ENCODE results near the gene AIPL1. TPM values are rescaled to one million over a fixed set of nuclear protein-coding genes. Genes with fewer than 3 reads are reported as not detected.

Gene AIPL1
- total RNA-seq, 1 experiment from 2014 or later: 0.46 TPM

DNA sequence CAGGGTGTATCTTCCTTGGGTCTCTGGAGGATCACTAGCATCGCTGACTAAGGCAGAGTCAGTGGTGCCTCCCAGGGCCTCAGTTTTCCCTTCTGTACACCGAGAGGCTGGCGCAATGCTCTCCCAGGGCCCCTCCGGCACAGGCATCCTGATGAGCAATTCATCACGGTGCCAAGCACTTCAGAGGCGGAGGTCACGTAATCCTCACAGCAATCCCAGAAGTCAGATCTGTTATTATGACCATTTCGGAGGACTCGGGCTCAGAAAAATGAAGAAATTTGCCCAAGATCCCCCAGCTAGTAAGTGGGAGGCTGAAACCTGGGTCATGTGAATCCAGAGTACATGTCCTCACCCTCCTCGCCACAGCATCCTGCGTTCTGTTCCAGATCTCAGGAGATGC is 46.5 kb downstream of the AIPL1 start:
- no peak for ATAC-seq
- no peak overlapping the region for H3K4me3 Mint-ChIP-seq
- POLR2A ChIA-PET: no interaction called here
- no peak for DNase-seq (ENCODE audit: low spot score)
- H3K4me1 Mint-ChIP-seq: peaks cover 9% of the 10 kb centered on the region
- peaks cover 3% of the 10 kb centered on the region; the same call in 1 of the 2 replicates for H3K9me3 Mint-ChIP-seq
- no peaks in the 10 kb centered on the region; the same call in 1 of the 2 replicates for H3K27me3 Mint-ChIP-seq (ENCODE audit: low read depth)
- TF ChIP-seq, protein P1, sequence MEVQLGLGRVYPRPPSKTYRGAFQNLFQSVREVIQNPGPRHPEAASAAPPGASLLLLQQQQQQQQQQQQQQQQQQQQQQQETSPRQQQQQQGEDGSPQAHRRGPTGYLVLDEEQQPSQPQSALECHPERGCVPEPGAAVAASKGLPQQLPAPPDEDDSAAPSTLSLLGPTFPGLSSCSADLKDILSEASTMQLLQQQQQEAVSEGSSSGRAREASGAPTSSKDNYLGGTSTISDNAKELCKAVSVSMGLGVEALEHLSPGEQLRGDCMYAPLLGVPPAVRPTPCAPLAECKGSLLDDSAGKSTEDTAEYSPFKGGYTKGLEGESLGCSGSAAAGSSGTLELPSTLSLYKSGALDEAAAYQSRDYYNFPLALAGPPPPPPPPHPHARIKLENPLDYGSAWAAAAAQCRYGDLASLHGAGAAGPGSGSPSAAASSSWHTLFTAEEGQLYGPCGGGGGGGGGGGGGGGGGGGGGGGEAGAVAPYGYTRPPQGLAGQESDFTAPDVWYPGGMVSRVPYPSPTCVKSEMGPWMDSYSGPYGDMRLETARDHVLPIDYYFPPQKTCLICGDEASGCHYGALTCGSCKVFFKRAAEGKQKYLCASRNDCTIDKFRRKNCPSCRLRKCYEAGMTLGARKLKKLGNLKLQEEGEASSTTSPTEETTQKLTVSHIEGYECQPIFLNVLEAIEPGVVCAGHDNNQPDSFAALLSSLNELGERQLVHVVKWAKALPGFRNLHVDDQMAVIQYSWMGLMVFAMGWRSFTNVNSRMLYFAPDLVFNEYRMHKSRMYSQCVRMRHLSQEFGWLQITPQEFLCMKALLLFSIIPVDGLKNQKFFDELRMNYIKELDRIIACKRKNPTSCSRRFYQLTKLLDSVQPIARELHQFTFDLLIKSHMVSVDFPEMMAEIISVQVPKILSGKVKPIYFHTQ (CRISPR knock-in tag; IDR thresholded peaks at IDR 0.05): no peak
- TF ChIP-seq ZNF121 (CRISPR knock-in tag; IDR thresholded peaks at IDR 0.05) (no peak), JAZF1 (CRISPR knock-in tag; IDR thresholded peaks at IDR 0.05) (no peak), CREM (CRISPR knock-in tag; IDR thresholded peaks at IDR 0.05) (no peak), SMAD4 (CRISPR knock-in tag; IDR thresholded peaks at IDR 0.05) (no peak), ETV6 (CRISPR knock-in tag; IDR thresholded peaks at IDR 0.05) (no peak), ZNF138 (CRISPR knock-in tag; conservative IDR thresholded peaks at IDR 0.05) (no peak), NFYB (CRISPR knock-in tag; conservative IDR thresholded peaks at IDR 0.05; ENCODE audit: low read depth) (no peak), SMAD3 (CRISPR knock-in tag; IDR thresholded peaks at IDR 0.05; ENCODE audit: borderline replicate concordance) (no peak), ESRRA (CRISPR knock-in tag; IDR thresholded peaks at IDR 0.05; ENCODE audit: borderline replicate concordance) (no peak), NR2C2 (CRISPR knock-in tag; IDR thresholded peaks at IDR 0.05) (no peak), CREB1 (CRISPR knock-in tag; IDR thresholded peaks at IDR 0.05) (no peak)
- TF ChIP-seq, protein P2, sequence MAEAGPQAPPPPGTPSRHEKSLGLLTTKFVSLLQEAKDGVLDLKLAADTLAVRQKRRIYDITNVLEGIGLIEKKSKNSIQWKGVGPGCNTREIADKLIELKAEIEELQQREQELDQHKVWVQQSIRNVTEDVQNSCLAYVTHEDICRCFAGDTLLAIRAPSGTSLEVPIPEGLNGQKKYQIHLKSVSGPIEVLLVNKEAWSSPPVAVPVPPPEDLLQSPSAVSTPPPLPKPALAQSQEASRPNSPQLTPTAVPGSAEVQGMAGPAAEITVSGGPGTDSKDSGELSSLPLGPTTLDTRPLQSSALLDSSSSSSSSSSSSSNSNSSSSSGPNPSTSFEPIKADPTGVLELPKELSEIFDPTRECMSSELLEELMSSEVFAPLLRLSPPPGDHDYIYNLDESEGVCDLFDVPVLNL (CRISPR knock-in tag; IDR thresholded peaks at IDR 0.05; ENCODE audit: borderline replicate concordance, low read depth): no peak
- TF ChIP-seq, protein P3, sequence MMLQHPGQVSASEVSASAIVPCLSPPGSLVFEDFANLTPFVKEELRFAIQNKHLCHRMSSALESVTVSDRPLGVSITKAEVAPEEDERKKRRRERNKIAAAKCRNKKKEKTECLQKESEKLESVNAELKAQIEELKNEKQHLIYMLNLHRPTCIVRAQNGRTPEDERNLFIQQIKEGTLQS (CRISPR knock-in tag; conservative IDR thresholded peaks at IDR 0.05): no peak
- TF ChIP-seq, protein P4, sequence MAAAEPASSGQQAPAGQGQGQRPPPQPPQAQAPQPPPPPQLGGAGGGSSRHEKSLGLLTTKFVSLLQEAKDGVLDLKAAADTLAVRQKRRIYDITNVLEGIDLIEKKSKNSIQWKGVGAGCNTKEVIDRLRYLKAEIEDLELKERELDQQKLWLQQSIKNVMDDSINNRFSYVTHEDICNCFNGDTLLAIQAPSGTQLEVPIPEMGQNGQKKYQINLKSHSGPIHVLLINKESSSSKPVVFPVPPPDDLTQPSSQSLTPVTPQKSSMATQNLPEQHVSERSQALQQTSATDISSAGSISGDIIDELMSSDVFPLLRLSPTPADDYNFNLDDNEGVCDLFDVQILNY (CRISPR knock-in tag; IDR thresholded peaks at IDR 0.05): no peak
- TF ChIP-seq, protein P5, sequence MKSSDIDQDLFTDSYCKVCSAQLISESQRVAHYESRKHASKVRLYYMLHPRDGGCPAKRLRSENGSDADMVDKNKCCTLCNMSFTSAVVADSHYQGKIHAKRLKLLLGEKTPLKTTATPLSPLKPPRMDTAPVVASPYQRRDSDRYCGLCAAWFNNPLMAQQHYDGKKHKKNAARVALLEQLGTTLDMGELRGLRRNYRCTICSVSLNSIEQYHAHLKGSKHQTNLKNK (CRISPR knock-in tag; IDR thresholded peaks at IDR 0.05): no peak
- H3K36me3 Mint-ChIP-seq: no peaks in the 10 kb centered on the region
- CTCF ChIA-PET: no interaction called here
- no peak overlapping the region for H3K27ac Mint-ChIP-seq

DNA sequence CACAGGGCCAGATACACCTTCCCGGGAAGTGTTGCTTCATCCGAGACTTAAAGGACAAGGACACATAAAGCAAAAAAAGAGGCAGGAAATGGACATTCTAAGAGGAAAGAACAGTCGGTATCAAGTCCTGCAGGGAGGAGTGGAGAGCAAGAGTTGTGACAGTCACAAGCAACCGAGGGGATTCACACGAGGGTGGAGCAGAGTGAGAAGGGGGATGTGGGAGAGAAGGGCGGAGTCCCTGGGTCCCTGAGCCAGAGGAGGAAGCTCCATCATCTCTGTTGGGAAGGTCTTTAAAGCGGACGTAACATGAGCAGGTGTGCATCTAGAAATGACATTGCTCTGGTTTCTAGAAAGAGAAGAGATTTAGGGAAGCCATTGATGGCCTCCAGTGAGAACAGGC is 47.1 kb downstream of the AIPL1 start:
- DNase-seq (ENCODE audit: low spot score) (no peak), ATAC-seq (no peak)
- Mint-ChIP-seq H3K27ac (no peak overlapping the region), H3K36me3 (no peaks in the 10 kb centered on the region), H3K4me3 (no peak overlapping the region), H3K27me3 (ENCODE audit: low read depth) (no peaks in the 10 kb centered on the region; the same call in 1 of the 2 replicates), H3K9me3 (peaks cover 3% of the 10 kb centered on the region; the same call in 1 of the 2 replicates), H3K4me1 (peaks cover 3% of the 10 kb centered on the region)
- CTCF ChIA-PET: no interaction called here
- POLR2A ChIA-PET: no interaction called here
- TF ChIP-seq, protein P6, sequence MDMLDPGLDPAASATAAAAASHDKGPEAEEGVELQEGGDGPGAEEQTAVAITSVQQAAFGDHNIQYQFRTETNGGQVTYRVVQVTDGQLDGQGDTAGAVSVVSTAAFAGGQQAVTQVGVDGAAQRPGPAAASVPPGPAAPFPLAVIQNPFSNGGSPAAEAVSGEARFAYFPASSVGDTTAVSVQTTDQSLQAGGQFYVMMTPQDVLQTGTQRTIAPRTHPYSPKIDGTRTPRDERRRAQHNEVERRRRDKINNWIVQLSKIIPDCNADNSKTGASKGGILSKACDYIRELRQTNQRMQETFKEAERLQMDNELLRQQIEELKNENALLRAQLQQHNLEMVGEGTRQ (CRISPR knock-in tag; IDR thresholded peaks at IDR 0.05): no peak
- TF ChIP-seq, protein P7, sequence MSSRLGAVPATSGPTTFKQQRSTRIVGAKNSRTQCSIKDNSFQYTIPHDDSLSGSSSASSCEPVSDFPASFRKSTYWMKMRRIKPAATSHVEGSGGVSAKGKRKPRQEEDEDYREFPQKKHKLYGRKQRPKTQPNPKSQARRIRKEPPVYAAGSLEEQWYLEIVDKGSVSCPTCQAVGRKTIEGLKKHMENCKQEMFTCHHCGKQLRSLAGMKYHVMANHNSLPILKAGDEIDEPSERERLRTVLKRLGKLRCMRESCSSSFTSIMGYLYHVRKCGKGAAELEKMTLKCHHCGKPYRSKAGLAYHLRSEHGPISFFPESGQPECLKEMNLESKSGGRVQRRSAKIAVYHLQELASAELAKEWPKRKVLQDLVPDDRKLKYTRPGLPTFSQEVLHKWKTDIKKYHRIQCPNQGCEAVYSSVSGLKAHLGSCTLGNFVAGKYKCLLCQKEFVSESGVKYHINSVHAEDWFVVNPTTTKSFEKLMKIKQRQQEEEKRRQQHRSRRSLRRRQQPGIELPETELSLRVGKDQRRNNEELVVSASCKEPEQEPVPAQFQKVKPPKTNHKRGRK (CRISPR knock-in tag; IDR thresholded peaks at IDR 0.05; ENCODE audit: borderline replicate concordance): no peak
- TF ChIP-seq EMX1 (CRISPR knock-in tag; IDR thresholded peaks at IDR 0.05): no peak
- TF ChIP-seq ZNF396 (CRISPR knock-in tag; IDR thresholded peaks at IDR 0.05; ENCODE audit: borderline replicate concordance): no peak
- TF ChIP-seq, protein P8, sequence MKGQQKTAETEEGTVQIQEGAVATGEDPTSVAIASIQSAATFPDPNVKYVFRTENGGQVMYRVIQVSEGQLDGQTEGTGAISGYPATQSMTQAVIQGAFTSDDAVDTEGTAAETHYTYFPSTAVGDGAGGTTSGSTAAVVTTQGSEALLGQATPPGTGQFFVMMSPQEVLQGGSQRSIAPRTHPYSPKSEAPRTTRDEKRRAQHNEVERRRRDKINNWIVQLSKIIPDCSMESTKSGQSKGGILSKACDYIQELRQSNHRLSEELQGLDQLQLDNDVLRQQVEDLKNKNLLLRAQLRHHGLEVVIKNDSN (CRISPR knock-in tag; IDR thresholded peaks at IDR 0.05): no peak
- TF ChIP-seq, protein P9, sequence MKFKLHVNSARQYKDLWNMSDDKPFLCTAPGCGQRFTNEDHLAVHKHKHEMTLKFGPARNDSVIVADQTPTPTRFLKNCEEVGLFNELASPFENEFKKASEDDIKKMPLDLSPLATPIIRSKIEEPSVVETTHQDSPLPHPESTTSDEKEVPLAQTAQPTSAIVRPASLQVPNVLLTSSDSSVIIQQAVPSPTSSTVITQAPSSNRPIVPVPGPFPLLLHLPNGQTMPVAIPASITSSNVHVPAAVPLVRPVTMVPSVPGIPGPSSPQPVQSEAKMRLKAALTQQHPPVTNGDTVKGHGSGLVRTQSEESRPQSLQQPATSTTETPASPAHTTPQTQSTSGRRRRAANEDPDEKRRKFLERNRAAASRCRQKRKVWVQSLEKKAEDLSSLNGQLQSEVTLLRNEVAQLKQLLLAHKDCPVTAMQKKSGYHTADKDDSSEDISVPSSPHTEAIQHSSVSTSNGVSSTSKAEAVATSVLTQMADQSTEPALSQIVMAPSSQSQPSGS (CRISPR knock-in tag; IDR thresholded peaks at IDR 0.05; ENCODE audit: borderline replicate concordance, low read depth): no peak
- TF ChIP-seq, protein P5 (CRISPR knock-in tag; IDR thresholded peaks at IDR 0.05): no peak
- TF ChIP-seq IRF2 (CRISPR knock-in tag; IDR thresholded peaks at IDR 0.05; ENCODE audit: borderline replicate concordance, low read depth): no peak

Measured in WTC11 (cell line).